WTC11 (cell line): Measurements from ENCODE around the gene CLTRN. TPM values are rescaled to one million over a fixed set of nuclear protein-coding genes. Genes with fewer than 3 reads are reported as not detected.

ENCODE experiments used
- ATAC-seq: fragments of 200-7000 bp; cut with Tn5 transposase; 2 replicates; pipeline ENCODE4 v1.10.0; 2021; ENCODE audit warnings: mild to moderate bottlenecking, moderate library complexity
- CTCF ChIA-PET: fragments of 300-600 bp; sonication (Branson Sonifier 250); formaldehyde crosslinking; loops from one replicate; lab custom pipeline; 2021; ENCODE audit warnings: antibody characterized with exemption; lab: Charles Lee
- POLR2A ChIA-PET: fragments of 350-600 bp; sonication (Branson Sonifier 250); formaldehyde crosslinking; loops from one replicate; lab custom pipeline; 2021; ENCODE audit warnings: antibody characterized with exemption; lab: Charles Lee
- DNase-seq: peaks from one replicate; pipeline ENCODE4 v3.0.0; 2021; ENCODE audit warnings: low spot score
- H3K27ac Mint-ChIP-seq: 2 replicates; pipeline ENCODE4 v1.8.0; 2021; ENCODE audit warnings: mixed read lengths
- H3K27me3 Mint-ChIP-seq: 2 replicates; pipeline ENCODE4 v1.8.0; 2021; ENCODE audit warnings: low read depth, mild to moderate bottlenecking, moderate library complexity, mixed read lengths
- H3K36me3 Mint-ChIP-seq: 2 replicates; pipeline ENCODE4 v1.8.0; 2021; ENCODE audit warnings: mixed read lengths
- H3K4me1 Mint-ChIP-seq: 2 replicates; pipeline ENCODE4 v1.8.0; 2022; ENCODE audit warnings: mixed read lengths
- H3K4me3 Mint-ChIP-seq: 2 replicates; pipeline ENCODE4 v1.8.0; 2021; ENCODE audit warnings: mild to moderate bottlenecking, moderate library complexity, mixed read lengths
- H3K9me3 Mint-ChIP-seq: 2 replicates; pipeline ENCODE4 v1.8.0; 2021; ENCODE audit warnings: mixed read lengths
- CTCF ChIP-seq: fragments of 200-600 bp; IDR thresholded peaks from 2 replicates; pipeline ENCODE4 v1.8.0; 2022; ENCODE audit warnings: antibody characterized with exemption
- FOXK1 ChIP-seq: sonication (generic); formaldehyde crosslinking; IDR thresholded peaks from 2 replicates; pipeline ENCODE4 v1.8.0; 2022; ENCODE audit warnings: mild to moderate bottlenecking, moderate library complexity, missing genetic modification reagents
- FOXP1 ChIP-seq: sonication (generic); formaldehyde crosslinking; IDR thresholded peaks from 2 replicates; pipeline ENCODE4 v1.8.0; 2022; ENCODE audit warnings: missing genetic modification reagents, mild to moderate bottlenecking, moderate library complexity, borderline replicate concordance
- GABPB1 ChIP-seq: sonication (generic); formaldehyde crosslinking; IDR thresholded peaks from 2 replicates; pipeline ENCODE4 v1.8.1; 2023; ENCODE audit warnings: mild to moderate bottlenecking, missing genetic modification reagents
- JAZF1 ChIP-seq: fragments of 250-450 bp; sonication (Bioruptor Pico); IDR thresholded peaks from 2 replicates; pipeline ENCODE4 v1.9.0; 2021; ENCODE audit warnings: moderate library complexity, mild to moderate bottlenecking, inconsistent platforms
- JUN ChIP-seq: sonication (generic); formaldehyde crosslinking; IDR thresholded peaks from 2 replicates; pipeline ENCODE4 v1.8.0; 2023; ENCODE audit warnings: mild to moderate bottlenecking, missing genetic modification reagents
- MLX ChIP-seq: sonication (generic); formaldehyde crosslinking; IDR thresholded peaks from 2 replicates; pipeline ENCODE4 v1.8.1; 2023; ENCODE audit warnings: mild to moderate bottlenecking, missing genetic modification reagents, moderate library complexity
- NR1H2 ChIP-seq: sonication (generic); formaldehyde crosslinking; IDR thresholded peaks from 2 replicates; pipeline ENCODE4 v1.9.0; 2021; ENCODE audit warnings: mild to moderate bottlenecking, moderate library complexity, missing genetic modification reagents
- OVOL2 ChIP-seq: fragments of 250-450 bp; sonication (Bioruptor Pico); IDR thresholded peaks from 2 replicates; pipeline ENCODE4 v1.9.0; 2021; ENCODE audit warnings: mild to moderate bottlenecking, borderline replicate concordance
- USF2 ChIP-seq: sonication (generic); formaldehyde crosslinking; IDR thresholded peaks from 2 replicates; pipeline ENCODE4 v1.8.1; 2023; ENCODE audit warnings: mild to moderate bottlenecking, missing genetic modification reagents, moderate library complexity
- ZNF121 ChIP-seq: sonication (generic); formaldehyde crosslinking; IDR thresholded peaks from 2 replicates; pipeline ENCODE4 v1.8.0; 2023; ENCODE audit warnings: missing genetic modification reagents
- ZNF232 ChIP-seq: sonication (generic); formaldehyde crosslinking; IDR thresholded peaks from 2 replicates; pipeline ENCODE4 v1.8.0; 2022; ENCODE audit warnings: mild to moderate bottlenecking, missing genetic modification reagents
- ZNF671 ChIP-seq: fragments of 250-450 bp; sonication (Bioruptor Pico); IDR thresholded peaks from 2 replicates; pipeline ENCODE4 v1.8.0; 2021; ENCODE audit warnings: mild to moderate bottlenecking
- total RNA-seq: library from RNA; stranded (reverse); gene quantifications from 3 replicates; pipeline ENCODE4 v1.2.3, GENCODE V29; 2021
- TF ChIP-seq, protein P1 (sequence below): fragments of 250-450 bp; sonication (Bioruptor Pico); IDR thresholded peaks from 2 replicates; pipeline ENCODE4 v1.9.0; 2021; ENCODE audit warnings: mild to moderate bottlenecking

CLTRN gene
- total RNA-seq, 1 experiment from 2014 or later, result 1.4 TPM

- Mint-ChIP-seq H3K4me1 (peaks cover 4% of the 10 kb centered on the region), H3K27me3 (no peaks in the 10 kb centered on the region), H3K9me3 (no peaks in the 10 kb centered on the region), H3K4me3 (no peak overlapping the region), H3K27ac (no peak overlapping the region), H3K36me3 (peaks cover 16% of the 10 kb centered on the region)
- TF ChIP-seq USF2 (no peak), NR1H2 (CRISPR knock-in tag) (no peak), MLX (CRISPR knock-in tag) (no peak), JAZF1 (CRISPR knock-in tag) (no peak), CTCF (peak; percentile 46; the same call in 1 of the 2 replicates)
- POLR2A ChIA-PET, result no interaction called here
- peak; percentile 71 for ATAC-seq
- CTCF ChIA-PET, result interaction anchor here (0.5 kb wide), 1 partner anchor 42 kb away, joined by 3 read pairs; no protein-coding TSS in a partner anchor
- DNase-seq, result peak; percentile 30
Measured at GRCh38 chrX:15686818-15687685, 22.4 kb upstream of the CLTRN start.

DNA sequence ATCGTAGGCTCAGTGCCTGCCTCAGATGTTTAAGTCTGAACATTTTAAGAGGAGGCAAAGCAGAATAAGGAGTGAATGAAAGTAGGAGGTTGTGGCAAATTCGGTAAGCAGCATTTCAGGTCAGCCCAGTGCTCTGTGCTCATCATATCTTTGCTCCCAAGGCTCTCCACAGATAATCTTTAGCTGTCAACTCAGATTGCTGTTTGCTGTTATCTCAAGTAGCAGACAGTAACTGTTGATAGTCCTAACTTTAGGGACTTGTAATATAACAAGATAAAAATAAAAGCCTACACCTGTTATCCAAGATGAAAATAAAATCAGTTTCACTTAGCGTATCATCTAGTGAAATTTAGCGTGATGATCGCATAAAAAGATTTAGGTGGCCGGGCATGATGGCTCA lies 18.6 kb upstream of the CLTRN start:
- Mint-ChIP-seq H3K9me3 (no peaks in the 10 kb centered on the region), H3K4me1 (peaks cover 7% of the 10 kb centered on the region), H3K27me3 (no peaks in the 10 kb centered on the region), H3K36me3 (no peaks in the 10 kb centered on the region), H3K27ac (no peak overlapping the region), H3K4me3 (no peak overlapping the region)
- CTCF ChIA-PET, result no interaction called here
- POLR2A ChIA-PET, result no interaction called here
- ATAC-seq (no peak), DNase-seq (no peak)
- TF ChIP-seq ZNF232 (CRISPR knock-in tag) (no peak), ZNF121 (no peak), FOXP1 (CRISPR knock-in tag) (no peak), GABPB1 (no peak)

- TF ChIP-seq FOXK1 (no peak), ZNF671 (no peak), JUN (no peak), OVOL2 (no peak)
- TF ChIP-seq, protein P1, sequence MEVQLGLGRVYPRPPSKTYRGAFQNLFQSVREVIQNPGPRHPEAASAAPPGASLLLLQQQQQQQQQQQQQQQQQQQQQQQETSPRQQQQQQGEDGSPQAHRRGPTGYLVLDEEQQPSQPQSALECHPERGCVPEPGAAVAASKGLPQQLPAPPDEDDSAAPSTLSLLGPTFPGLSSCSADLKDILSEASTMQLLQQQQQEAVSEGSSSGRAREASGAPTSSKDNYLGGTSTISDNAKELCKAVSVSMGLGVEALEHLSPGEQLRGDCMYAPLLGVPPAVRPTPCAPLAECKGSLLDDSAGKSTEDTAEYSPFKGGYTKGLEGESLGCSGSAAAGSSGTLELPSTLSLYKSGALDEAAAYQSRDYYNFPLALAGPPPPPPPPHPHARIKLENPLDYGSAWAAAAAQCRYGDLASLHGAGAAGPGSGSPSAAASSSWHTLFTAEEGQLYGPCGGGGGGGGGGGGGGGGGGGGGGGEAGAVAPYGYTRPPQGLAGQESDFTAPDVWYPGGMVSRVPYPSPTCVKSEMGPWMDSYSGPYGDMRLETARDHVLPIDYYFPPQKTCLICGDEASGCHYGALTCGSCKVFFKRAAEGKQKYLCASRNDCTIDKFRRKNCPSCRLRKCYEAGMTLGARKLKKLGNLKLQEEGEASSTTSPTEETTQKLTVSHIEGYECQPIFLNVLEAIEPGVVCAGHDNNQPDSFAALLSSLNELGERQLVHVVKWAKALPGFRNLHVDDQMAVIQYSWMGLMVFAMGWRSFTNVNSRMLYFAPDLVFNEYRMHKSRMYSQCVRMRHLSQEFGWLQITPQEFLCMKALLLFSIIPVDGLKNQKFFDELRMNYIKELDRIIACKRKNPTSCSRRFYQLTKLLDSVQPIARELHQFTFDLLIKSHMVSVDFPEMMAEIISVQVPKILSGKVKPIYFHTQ (CRISPR knock-in tag), result no peak
- H3K27me3 Mint-ChIP-seq, result no peaks in the 10 kb centered on the region
- ChIA-PET CTCF (no interaction called here), POLR2A (no interaction called here)
- no peak overlapping the region for H3K27ac Mint-ChIP-seq
- no peak for DNase-seq
- H3K36me3 Mint-ChIP-seq, result no peaks in the 10 kb centered on the region
- no peak overlapping the region for H3K4me3 Mint-ChIP-seq
- ATAC-seq, result no peak
- H3K9me3 Mint-ChIP-seq, result no peaks in the 10 kb centered on the region
- peaks cover 8% of the 10 kb centered on the region; the same call in 1 of the 2 replicates for H3K4me1 Mint-ChIP-seq
Measured at GRCh38 chrX:15681433-15681832, 16.8 kb upstream of the CLTRN start.
